ENCODE results near the gene MYRIP. TPM values are rescaled to one million over a fixed set of nuclear protein-coding genes. Genes with fewer than 3 reads are reported as not detected.

Gene MYRIP
- total and polyA plus RNA-seq, 10 donors = 1.5 to 35.2 (median 16.2) TPM

DNA sequence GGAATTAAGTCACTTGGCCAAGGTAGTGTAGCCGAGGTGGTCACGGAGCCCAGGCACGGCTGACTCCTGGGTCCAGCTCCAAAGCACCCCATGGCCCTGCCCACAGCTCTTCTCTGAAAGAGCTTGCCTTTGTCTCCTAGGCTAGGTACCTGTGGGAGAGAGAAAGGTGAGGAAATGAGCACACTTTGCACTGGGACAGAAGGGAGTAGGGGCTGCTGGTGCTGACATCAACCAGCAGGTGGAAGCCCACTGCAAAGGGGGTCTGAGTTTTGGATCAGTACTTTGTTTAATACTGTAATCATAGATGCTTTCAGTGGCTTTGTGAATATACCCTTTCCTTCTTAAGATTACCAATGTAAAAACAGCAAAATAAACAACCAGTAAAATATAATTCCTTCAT lies 371.8 kb downstream of the MYRIP start:
- no peaks in the 10 kb centered on the region for H3K27me3 ChIP-seq (replicated peaks in 1 of 7)
- H3K27ac ChIP-seq = no peak overlapping the region
- H3K36me3 ChIP-seq = peaks cover 0 to 8% (median 3%) of the 10 kb centered on the region in 6 donors
- no peaks in the 10 kb centered on the region for H3K9me3 ChIP-seq
- peaks cover 0 to 3% (median 0%) of the 10 kb centered on the region in 6 donors for H3K4me1 ChIP-seq
- WGBS, 5 donors = 93 to 98% (median 97%) methylated on average over 3 of the region's 3 CpGs
- intact Hi-C loops (cut with DNase I; ENCODE audit: low total_unique reads) = loop anchor here (10.0 kb wide), 1 partner anchor 736 kb away; no protein-coding TSS in a partner anchor
- H3K4me3 ChIP-seq = no peak overlapping the region
- TF ChIP-seq POLR2A (IDR thresholded peaks at IDR 0.05) = no peak
- TF ChIP-seq POLR2AphosphoS5 (IDR thresholded peaks at IDR 0.05) = no peak
- TF ChIP-seq, protein P1, sequence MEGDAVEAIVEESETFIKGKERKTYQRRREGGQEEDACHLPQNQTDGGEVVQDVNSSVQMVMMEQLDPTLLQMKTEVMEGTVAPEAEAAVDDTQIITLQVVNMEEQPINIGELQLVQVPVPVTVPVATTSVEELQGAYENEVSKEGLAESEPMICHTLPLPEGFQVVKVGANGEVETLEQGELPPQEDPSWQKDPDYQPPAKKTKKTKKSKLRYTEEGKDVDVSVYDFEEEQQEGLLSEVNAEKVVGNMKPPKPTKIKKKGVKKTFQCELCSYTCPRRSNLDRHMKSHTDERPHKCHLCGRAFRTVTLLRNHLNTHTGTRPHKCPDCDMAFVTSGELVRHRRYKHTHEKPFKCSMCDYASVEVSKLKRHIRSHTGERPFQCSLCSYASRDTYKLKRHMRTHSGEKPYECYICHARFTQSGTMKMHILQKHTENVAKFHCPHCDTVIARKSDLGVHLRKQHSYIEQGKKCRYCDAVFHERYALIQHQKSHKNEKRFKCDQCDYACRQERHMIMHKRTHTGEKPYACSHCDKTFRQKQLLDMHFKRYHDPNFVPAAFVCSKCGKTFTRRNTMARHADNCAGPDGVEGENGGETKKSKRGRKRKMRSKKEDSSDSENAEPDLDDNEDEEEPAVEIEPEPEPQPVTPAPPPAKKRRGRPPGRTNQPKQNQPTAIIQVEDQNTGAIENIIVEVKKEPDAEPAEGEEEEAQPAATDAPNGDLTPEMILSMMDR (IDR thresholded peaks at IDR 0.05 in 8 of 11, conservative IDR thresholded peaks at IDR 0.05 in 3 of 11) = no peak
- no peak for DNase-seq

DNA sequence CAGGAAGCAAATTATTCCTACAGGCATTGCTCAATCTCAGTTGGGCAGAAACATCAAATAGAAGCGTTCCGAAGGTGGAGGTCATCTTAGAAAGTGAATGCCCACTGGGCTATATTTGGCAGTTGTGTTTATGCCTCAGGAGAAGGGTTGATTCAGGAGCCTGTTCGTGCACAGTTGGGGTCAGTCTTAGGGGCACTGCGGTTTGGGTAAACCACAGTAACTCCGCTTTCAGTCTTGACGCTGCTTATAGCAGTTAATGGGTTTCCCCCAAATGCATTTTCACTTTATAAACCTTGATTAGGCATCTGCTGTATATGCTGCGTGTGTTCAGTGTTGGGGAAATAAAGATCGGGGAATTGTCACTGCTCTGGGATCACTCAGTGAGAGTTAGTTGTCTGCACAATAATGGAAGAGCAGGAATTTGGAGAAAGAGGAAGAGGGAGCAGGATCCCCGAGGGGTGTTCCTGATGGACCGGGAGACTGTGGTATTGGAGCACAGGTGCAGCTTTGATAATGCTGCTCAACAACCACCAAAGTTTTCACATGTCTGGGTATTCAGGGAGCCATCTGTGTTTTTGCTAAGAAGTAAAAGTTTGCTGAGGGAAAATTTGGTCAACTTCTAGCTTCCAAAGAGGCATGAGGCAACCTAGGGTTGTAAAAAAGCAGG lies 375.8 kb downstream of the MYRIP start:
- intact Hi-C loops (cut with DNase I; ENCODE audit: low total_unique reads) = loop anchor here (10.0 kb wide), 1 partner anchor 740 kb away; no protein-coding TSS in a partner anchor
- Histone ChIP-seq H3K27ac (no peak overlapping the region), H3K4me3 (no peak overlapping the region), H3K36me3 (peaks cover 0 to 12% (median 3%) of the 10 kb centered on the region in 6 donors), H3K9me3 (no peaks in the 10 kb centered on the region), H3K27me3 (replicated peaks in 1 of 7) (no peaks in the 10 kb centered on the region), H3K4me1 (no peaks in the 10 kb centered on the region)
- WGBS, 5 donors = 64 to 79% (median 71%) methylated on average over 9 to 10 of the region's 10 CpGs
- TF ChIP-seq POLR2AphosphoS5 (IDR thresholded peaks at IDR 0.05) = no peak
- no peak for TF ChIP-seq POLR2A (IDR thresholded peaks at IDR 0.05)
- TF ChIP-seq, protein P1 (IDR thresholded peaks at IDR 0.05 in 8 of 11, conservative IDR thresholded peaks at IDR 0.05 in 3 of 11) = no peak
- DNase-seq = no peak

DNA sequence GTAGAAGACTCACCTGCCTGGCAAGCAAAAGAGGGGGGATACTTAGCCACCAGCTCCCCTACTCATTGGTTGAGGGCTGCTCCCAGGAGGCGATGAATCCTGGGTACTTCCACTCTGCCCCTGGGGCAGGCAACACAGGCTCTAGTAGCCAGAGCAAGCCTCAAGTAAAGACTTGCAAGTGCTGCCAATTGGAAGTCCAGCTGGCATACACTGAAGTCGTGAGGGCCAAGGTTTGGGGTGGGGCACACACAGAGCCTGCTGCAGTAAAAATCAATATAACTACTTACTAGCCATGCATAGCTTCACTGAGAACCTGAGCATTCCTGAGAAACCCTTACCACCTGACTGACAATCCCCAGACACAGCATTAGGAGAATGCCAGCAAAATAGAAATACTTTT lies 377.1 kb downstream of the MYRIP start:
- TF ChIP-seq, protein P1 (IDR thresholded peaks at IDR 0.05 in 8 of 11, conservative IDR thresholded peaks at IDR 0.05 in 3 of 11) = no peak
- TF ChIP-seq POLR2AphosphoS5 (IDR thresholded peaks at IDR 0.05) (no peak), POLR2A (IDR thresholded peaks at IDR 0.05) (no peak)
- no peaks in the 10 kb centered on the region for H3K4me1 ChIP-seq
- peaks cover 0 to 18% (median 2%) of the 10 kb centered on the region in 6 donors for H3K36me3 ChIP-seq
- intact Hi-C loops (cut with DNase I; ENCODE audit: low total_unique reads) = loop anchor here (10.0 kb wide), 1 partner anchor 742 kb away; no protein-coding TSS in a partner anchor
- H3K9me3 ChIP-seq = no peaks in the 10 kb centered on the region
- no peak overlapping the region for H3K4me3 ChIP-seq
- WGBS, 5 donors = 70 to 84% (median 80%) methylated on average over 2 of the region's 2 CpGs
- DNase-seq = no peak
- no peaks in the 10 kb centered on the region for H3K27me3 ChIP-seq (replicated peaks in 1 of 7)
- no peak overlapping the region for H3K27ac ChIP-seq

DNA sequence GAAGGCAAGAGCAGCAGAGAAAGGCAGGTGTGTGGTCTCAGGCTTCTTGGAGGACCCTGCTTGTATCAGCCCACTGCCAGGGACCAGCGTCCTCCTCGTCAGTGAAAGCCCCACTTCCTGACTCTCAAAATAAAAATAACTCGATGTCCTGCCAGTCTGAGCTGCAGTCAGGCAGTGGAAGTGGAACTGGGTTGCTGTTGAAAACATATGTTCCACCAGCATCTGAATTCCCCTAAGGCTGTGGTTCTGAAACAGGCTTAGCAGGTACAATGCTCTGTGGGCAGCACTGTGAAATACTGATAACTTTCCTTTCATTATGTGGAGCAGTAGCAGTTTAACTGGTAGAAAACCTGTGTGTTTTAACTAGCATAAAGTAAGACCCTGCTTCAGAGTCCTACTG lies 378.5 kb downstream of the MYRIP start:
- H3K4me3 ChIP-seq = no peak overlapping the region
- H3K27ac ChIP-seq = no peak overlapping the region
- intact Hi-C loops (cut with DNase I; ENCODE audit: low total_unique reads) = loop anchor here (10.0 kb wide), 1 partner anchor 743 kb away; no protein-coding TSS in a partner anchor
- TF ChIP-seq, protein P1 (IDR thresholded peaks at IDR 0.05 in 8 of 11, conservative IDR thresholded peaks at IDR 0.05 in 3 of 11) = no peak
- TF ChIP-seq POLR2AphosphoS5 (IDR thresholded peaks at IDR 0.05) = no peak
- TF ChIP-seq POLR2A (IDR thresholded peaks at IDR 0.05) = no peak
- no peaks in the 10 kb centered on the region for H3K27me3 ChIP-seq (replicated peaks in 1 of 7)
- no peaks in the 10 kb centered on the region for H3K4me1 ChIP-seq
- no peak for DNase-seq
- H3K9me3 ChIP-seq = no peaks in the 10 kb centered on the region
- whole genome bisulfite sequencing, 5 donors = 15 to 36% (median 26%) methylated on average over 3 of the region's 3 CpGs
- H3K36me3 ChIP-seq = peaks cover 0 to 16% (median 2%) of the 10 kb centered on the region in 6 donors
